Kidney (tissue), 14 donors: ENCODE results near the gene PFDN4. TPM values are rescaled to one million over a fixed set of nuclear protein-coding genes. Genes with fewer than 3 reads are reported as not detected.

Source experiments
- DNase-seq, 5 donors: peaks; one replicate each; pipeline ENCODE4 v3.0.0-alpha.2; 2013 to 2020
- FAIRE-seq: peaks from 2 replicates; lab custom pipeline; 2012; peaks lifted over from hg19 to GRCh38; lab: Jason Lieb, UNC
- H3K27ac ChIP-seq, 2 donors: one replicate each; pipeline ENCODE4 v1.7.0; 2013; ENCODE audit warnings: low read depth in 2 of 2, low read length in 2 of 2, inconsistent platforms in 1 of 2
- H3K27me3 ChIP-seq: one replicate; pipeline ENCODE4 v1.7.1; 2013; ENCODE audit warnings: low read length, inconsistent platforms; ENCODE audit not compliant: control insufficient read depth, insufficient read depth
- H3K36me3 ChIP-seq, 3 donors: one replicate each; pipeline versions ENCODE4 v1.7.0 to v1.7.1; 2013; ENCODE audit warnings: low read length in 3 of 3, control low read depth in 1 of 3, inconsistent platforms in 1 of 3; ENCODE audit not compliant: insufficient read depth in 3 of 3, control insufficient read depth in 2 of 3
- H3K4me1 ChIP-seq, 3 donors: one replicate each; pipeline versions ENCODE4 v1.7.0 to v1.7.1; 2013; ENCODE audit warnings: low read length in 3 of 3, inconsistent platforms in 1 of 3, low read depth in 1 of 3; ENCODE audit not compliant: control insufficient read depth in 2 of 3, insufficient read depth in 2 of 3
- H3K4me3 ChIP-seq, 3 donors: one replicate each; pipeline versions ENCODE4 v1.7.0 to v1.8.1; 2013; ENCODE audit warnings: low read length in 3 of 3, control low read depth in 1 of 3, inconsistent platforms in 1 of 3
- H3K9ac ChIP-seq, 3 donors: one replicate each; pipeline versions ENCODE4 v1.7.0 to v1.7.1; 2013; ENCODE audit warnings: low read length in 3 of 3, control low read depth in 1 of 3, inconsistent platforms in 1 of 3
- H3K9me3 ChIP-seq, 3 donors: one replicate each; pipeline versions ENCODE4 v1.7.0 to v1.7.1; 2013; ENCODE audit warnings: low read length in 3 of 3, control low read depth in 1 of 3, inconsistent platforms in 1 of 3; ENCODE audit not compliant: control insufficient read depth in 2 of 3, insufficient read depth in 1 of 3
- intact Hi-C: fragments of 100-400 bp; cut with DNase I; formaldehyde crosslinking; loops from one replicate; pipeline ENCODE4 v1.11.1; 2022
- polyA plus RNA-seq: library from polyadenylated mRNA; stranded (reverse); fragments of 350-450 nt; fragmentation: Illumina TruSeq; extraction: RNeasy Lipid Tissue Mini Kit (QIAGEN cat#74804); gene quantifications from one replicate; pipeline ENCODE4 v1.2.3, GENCODE V29; 2014; ENCODE audit warnings: low read depth, low replicate concordance; ENCODE audit not compliant: insufficient read depth
- total RNA-seq: library from RNA; stranded (reverse); fragmentation: NEBNext Ultra II Directional; extraction: Animal tissue kit (Norgen Biotek cat#: 25700); gene quantifications from one replicate; pipeline ENCODE4 v1.2.1, GENCODE V29; 2021
- TF ChIP-seq, protein P1 (sequence below): IDR thresholded peaks from 3 replicates; pipeline ENCODE4 v1.5.1; 2012; ENCODE audit warnings: mild to moderate bottlenecking, moderate library complexity, borderline replicate concordance; ENCODE audit not compliant: insufficient read depth; ENCODE audit errors: extremely low read depth
- donor health status: control.
- donor health status: control.
- donor health status: control.
- donor health status: control.
- donor health status: control.
- donor health status: DM: yes; HTN: yes; CAD: no.
- donor health status: Normal renal cell carcinoma (clear cell type).

Gene PFDN4
- total and polyA plus RNA-seq, 2 donors from 2014 or later = 19.7 to 49.5 TPM

DNA sequence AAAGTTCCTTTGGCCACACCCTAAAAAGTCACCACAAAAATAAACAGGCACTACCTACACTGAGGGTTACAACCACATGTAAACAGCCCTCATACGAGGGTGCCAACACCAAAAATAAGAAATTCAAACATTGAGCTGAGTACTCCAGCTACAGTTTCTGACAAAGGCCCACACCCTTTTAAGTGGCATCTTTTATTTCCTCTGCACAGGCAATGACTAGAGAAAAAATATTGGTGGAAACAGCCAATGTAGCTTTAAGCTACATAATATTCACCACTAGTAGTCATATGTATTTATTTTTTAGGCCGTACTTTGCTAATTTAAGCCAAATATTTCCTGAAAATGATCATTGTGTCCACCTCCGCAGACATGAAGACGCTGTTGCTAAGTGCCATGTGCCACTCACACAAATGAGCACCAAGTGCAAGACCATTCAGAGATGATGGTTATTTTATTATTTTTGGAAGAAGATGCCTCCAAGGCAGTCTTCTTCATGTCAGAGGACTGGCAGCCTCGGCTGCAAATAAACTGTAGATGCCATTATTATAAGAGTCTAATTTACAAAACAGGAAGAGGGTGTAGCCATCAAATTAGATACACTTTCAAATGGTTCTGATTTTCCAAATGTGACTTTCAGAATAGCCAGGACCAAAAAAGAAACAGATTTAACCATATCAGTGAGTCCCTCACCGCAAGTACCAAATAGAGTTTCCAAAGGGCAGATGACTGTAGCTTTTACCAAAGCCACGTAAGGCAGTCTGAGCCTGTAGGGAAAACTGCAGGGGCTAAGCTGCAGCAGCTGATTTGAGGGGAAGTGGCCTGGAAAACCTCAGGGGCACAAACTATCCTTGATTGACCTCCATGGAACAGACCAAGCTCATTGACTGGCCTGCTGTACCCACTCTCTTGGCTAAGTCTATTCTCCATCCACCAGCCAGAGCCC lies 47.6 kb upstream of the PFDN4 start:
- Histone ChIP-seq H3K27ac (no peak overlapping the region), H3K36me3 (no peaks in the 10 kb centered on the region), H3K9ac (no peak overlapping the region), H3K4me3 (no peak overlapping the region), H3K9me3 (no peaks in the 10 kb centered on the region), H3K4me1 (no peaks in the 10 kb centered on the region), H3K27me3 (no peaks in the 10 kb centered on the region)
- intact Hi-C loops = no loop called here
- TF ChIP-seq, protein P1, sequence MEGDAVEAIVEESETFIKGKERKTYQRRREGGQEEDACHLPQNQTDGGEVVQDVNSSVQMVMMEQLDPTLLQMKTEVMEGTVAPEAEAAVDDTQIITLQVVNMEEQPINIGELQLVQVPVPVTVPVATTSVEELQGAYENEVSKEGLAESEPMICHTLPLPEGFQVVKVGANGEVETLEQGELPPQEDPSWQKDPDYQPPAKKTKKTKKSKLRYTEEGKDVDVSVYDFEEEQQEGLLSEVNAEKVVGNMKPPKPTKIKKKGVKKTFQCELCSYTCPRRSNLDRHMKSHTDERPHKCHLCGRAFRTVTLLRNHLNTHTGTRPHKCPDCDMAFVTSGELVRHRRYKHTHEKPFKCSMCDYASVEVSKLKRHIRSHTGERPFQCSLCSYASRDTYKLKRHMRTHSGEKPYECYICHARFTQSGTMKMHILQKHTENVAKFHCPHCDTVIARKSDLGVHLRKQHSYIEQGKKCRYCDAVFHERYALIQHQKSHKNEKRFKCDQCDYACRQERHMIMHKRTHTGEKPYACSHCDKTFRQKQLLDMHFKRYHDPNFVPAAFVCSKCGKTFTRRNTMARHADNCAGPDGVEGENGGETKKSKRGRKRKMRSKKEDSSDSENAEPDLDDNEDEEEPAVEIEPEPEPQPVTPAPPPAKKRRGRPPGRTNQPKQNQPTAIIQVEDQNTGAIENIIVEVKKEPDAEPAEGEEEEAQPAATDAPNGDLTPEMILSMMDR = no peak
- FAIRE-seq (no peak), DNase-seq (no peak)

DNA sequence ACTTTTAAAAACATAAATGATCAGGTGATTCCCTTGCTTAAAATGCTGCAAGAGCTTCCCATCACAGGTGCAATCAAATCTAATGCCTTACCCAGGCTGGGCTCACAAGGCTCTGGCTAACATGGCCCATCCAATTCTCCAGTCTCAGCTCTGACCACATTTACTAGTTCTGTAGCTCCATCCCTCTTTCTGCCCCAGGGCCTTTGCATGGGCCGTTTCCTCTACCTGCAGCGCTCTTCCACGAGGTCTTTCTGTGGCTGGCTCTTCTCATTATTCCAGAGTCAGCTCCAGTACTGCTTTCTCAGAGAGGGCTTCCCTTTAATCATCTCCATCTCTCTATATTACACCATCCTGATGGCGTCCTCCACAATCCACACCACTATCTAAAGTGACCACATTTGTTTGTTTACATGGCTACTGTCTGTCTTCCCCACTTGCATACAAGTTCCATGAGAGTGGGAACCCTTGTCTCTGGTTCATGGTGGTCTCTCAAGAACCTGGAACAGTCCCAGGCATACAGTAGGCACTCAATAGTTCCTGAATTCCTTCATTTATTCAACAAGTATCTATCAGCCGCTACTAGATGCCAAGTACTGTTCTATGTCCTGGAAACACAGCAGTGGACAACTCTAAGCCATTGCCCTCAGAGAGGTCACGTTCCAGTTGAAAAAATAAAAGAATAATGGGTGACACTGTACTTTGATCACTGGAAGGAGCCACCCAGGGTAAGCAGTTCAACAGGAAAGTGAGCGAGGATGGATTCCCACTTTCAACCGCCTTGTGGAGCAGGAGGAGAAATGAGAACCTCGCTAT lies 46.7 kb upstream of the PFDN4 start:
- H3K4me1 ChIP-seq = no peaks in the 10 kb centered on the region
- no peak for FAIRE-seq
- intact Hi-C loops = no loop called here
- H3K9me3 ChIP-seq = no peaks in the 10 kb centered on the region
- no peak for DNase-seq
- no peaks in the 10 kb centered on the region for H3K36me3 ChIP-seq
- TF ChIP-seq, protein P1 = no peak
- H3K27me3 ChIP-seq = no peaks in the 10 kb centered on the region
- no peak overlapping the region for H3K4me3 ChIP-seq
- no peak overlapping the region for H3K27ac ChIP-seq
- H3K9ac ChIP-seq = no peak overlapping the region

DNA sequence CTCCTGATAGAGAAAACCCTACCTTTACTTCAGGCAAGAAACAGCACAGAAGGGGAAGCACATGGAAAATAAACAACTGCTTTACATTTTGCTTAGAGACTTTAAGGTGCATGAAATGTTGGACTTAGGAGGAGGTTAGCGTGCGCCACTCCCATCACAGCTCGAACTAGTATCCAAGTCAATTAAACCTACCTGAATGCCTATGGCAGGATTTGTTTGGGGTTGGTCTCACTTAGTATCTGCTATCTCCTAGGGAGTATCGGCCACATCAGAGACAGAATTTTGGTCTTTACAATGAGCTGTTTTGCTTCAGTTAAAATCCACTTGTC lies 46.1 kb upstream of the PFDN4 start:
- intact Hi-C loops = no loop called here
- TF ChIP-seq, protein P1 = no peak
- H3K27me3 ChIP-seq = no peaks in the 10 kb centered on the region
- DNase-seq (no peak), FAIRE-seq (no peak)
- H3K36me3 ChIP-seq = no peaks in the 10 kb centered on the region
- no peaks in the 10 kb centered on the region for H3K9me3 ChIP-seq
- H3K27ac ChIP-seq = no peak overlapping the region
- no peaks in the 10 kb centered on the region for H3K4me1 ChIP-seq
- no peak overlapping the region for H3K4me3 ChIP-seq
- no peak overlapping the region for H3K9ac ChIP-seq
